ENCODE results near the gene RAX2.
"Not testable (repeated sequence)": the region's sequence is repeated elsewhere in the genome, so short reads cannot be mapped to it uniquely, and the experiment has no call there.

RAX2 gene

DNA sequence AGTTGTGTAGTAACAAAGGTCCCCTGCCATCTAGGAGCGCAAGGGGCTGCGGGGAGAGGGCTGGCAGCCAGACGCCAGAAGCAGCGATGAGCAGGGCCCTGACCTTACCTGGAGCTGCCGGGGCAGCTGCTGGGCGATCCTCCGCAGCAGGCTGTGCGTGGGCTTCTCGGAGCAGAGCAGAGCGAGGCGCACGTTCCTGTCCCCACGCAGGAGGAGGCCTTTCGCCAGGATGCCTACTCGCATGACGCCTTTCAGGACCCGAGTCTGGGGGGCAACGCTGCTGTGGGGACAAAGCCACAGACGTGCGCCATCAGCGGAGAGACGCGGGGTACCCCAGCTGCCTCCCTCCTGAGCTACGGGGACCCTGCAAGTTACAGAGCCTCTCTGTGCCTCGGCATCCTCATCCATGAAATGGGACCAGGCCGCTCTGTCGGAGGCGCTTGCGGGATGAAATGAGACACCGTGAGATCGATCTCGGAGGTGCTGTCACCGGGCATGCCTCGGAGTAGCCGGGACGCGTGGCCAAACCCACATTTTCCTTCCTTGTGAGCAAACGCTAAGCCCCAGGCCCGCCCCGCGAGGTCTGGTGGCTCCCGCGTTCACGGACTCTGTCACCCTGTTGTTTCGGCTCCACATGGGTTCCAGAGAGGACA, 44.7 kb upstream of the RAX2 start:
- no peak for DNase-seq (ENCODE audit: low read depth)
- in situ Hi-C loops (cut with HindIII; ENCODE audit: low sequenced_read_pairs): no loop called here
- no peak overlapping the region for H3K4me3 ChIP-seq (ENCODE audit: low read depth, low read length)
- no peak for TF ChIP-seq CTCF (IDR thresholded peaks at IDR 0.05; ENCODE audit: low read depth, low read length, missing control alignments)

- in situ Hi-C loops (cut with HindIII; ENCODE audit: low sequenced_read_pairs); H3K4me3 ChIP-seq (ENCODE audit: low read depth, low read length); DNase-seq (ENCODE audit: low read depth): not testable (repeated sequence)
Observed at GRCh38 chr19:3816148-3816547, 44.1 kb upstream of the RAX2 start.

DNA sequence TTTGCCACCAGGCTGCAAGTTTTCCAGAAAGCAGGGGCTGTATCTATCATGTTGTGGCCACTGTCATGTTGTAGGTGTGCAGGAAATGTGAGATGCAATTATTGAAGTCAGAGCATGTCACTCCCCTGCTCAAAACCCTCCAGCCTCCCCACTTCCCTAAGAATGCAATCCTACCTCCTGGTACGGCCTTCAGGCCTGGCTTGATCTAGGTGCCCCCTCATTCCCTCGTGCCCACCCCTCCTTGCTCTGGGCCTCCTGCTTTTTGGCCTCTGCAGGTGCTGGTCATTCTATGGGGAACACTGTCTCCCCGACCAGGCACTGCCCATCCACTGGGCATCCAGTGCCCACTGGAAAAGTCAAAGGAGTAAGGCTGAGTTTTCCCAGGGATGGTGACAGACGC, 42.6 kb upstream of the RAX2 start:
- in situ Hi-C loops (cut with HindIII; ENCODE audit: low sequenced_read_pairs): no loop called here
- DNase-seq (ENCODE audit: low read depth): no peak
- TF ChIP-seq CTCF (IDR thresholded peaks at IDR 0.05; ENCODE audit: low read depth, low read length, missing control alignments): no peak

GRCh38 chr19:3813473-3814392, 41.7 kb upstream of the RAX2 start:
- DNase-seq (ENCODE audit: low read depth): no peak
- no peak for TF ChIP-seq CTCF (IDR thresholded peaks at IDR 0.05; ENCODE audit: low read depth, low read length, missing control alignments)
- H3K4me3 ChIP-seq (ENCODE audit: low read depth, low read length): no peak overlapping the region
- in situ Hi-C loops (cut with HindIII; ENCODE audit: low sequenced_read_pairs): no loop called here

More for the DNA sequence above, 42.6 kb upstream of the RAX2 start:
- H3K4me3 ChIP-seq (ENCODE audit: low read depth, low read length): no peak overlapping the region

GRCh38 chr19:3810708-3811355, 38.8 kb upstream of the RAX2 start:
- in situ Hi-C loops (cut with HindIII; ENCODE audit: low sequenced_read_pairs): no loop called here
- no peak overlapping the region for H3K4me3 ChIP-seq (ENCODE audit: low read depth, low read length)
- no peak for DNase-seq (ENCODE audit: low read depth)
- no peak for TF ChIP-seq CTCF (IDR thresholded peaks at IDR 0.05; ENCODE audit: low read depth, low read length, missing control alignments)

GRCh38 chr19:3809881-3810707, 38.1 kb upstream of the RAX2 start:
- no peak for DNase-seq (ENCODE audit: low read depth)
- H3K4me3 ChIP-seq (ENCODE audit: low read depth, low read length): no peak overlapping the region
- TF ChIP-seq CTCF (IDR thresholded peaks at IDR 0.05; ENCODE audit: low read depth, low read length, missing control alignments): no peak
- in situ Hi-C loops (cut with HindIII; ENCODE audit: low sequenced_read_pairs): no loop called here

All from astrocyte of the cerebellum (primary cell).